NOMO-1 treated with dmso at 0.1 percent for 144 hours (cell line): ENCODE results near the gene ADIPOR2.
"Not testable (repeated sequence)": the region's sequence is repeated elsewhere in the genome, so short reads cannot be mapped to it uniquely, and the experiment has no call there.

Source experiments
- DNase-seq: peaks from one replicate; lab custom pipeline; 2025; ENCODE audit not compliant: unreplicated experiment; lab: John Stamatoyannopoulos, UW

ADIPOR2 gene

DNA sequence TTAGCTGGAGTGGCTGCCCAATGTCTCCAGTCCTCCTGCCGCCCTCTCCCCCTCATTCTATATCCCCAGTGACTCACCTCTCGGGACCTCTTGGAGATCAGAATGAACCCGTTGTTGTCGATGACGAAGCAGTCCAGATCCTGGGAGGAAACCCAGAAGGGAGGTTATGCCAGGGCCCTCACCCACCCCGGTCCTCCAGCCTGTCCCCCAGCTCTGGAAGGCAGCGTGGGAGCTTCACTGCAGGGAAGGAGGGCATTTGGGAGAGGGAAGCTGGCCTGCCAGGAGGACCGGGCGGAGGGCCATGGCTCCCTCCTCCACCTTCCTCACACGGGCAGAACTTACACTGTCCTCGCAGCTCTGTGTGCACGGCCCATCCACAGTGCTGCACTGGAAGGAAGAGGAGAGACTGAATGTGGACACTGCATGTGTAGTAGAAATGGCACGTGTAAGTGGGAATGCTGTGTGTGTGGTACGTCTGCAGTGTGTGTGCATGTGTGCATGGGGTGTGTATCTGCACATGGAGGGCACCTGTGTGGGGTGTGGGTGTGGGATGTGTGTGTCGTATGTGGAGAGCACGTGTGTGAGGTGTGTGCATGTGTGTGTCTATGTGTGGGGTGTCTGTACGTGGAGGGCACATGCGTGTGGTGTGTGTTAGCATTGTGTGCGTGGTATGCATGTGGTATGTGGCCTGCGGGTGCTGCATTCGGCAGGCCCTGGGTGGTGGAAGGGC is 119.5 kb downstream of the ADIPOR2 start:
- DNase-seq, result no peak

DNA sequence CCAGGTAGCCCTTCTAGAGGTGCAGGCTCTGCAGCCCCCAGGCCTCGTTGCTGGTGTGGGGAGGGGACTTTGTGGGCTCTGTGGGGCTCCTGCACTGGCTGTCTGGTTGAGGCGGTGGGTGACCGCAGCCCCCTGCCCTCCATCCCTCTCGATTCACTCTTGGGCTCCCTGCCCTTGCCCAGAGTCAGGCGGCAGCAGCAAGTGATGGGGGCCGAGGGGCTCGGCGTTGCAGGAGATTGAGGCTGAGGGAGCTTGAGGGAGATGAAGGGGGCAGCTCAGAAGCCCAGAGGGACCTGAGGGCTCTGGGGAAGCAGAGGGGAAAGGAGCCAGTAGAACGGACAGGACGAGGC is 120.0 kb downstream of the ADIPOR2 start:
- no peak for DNase-seq

DNA sequence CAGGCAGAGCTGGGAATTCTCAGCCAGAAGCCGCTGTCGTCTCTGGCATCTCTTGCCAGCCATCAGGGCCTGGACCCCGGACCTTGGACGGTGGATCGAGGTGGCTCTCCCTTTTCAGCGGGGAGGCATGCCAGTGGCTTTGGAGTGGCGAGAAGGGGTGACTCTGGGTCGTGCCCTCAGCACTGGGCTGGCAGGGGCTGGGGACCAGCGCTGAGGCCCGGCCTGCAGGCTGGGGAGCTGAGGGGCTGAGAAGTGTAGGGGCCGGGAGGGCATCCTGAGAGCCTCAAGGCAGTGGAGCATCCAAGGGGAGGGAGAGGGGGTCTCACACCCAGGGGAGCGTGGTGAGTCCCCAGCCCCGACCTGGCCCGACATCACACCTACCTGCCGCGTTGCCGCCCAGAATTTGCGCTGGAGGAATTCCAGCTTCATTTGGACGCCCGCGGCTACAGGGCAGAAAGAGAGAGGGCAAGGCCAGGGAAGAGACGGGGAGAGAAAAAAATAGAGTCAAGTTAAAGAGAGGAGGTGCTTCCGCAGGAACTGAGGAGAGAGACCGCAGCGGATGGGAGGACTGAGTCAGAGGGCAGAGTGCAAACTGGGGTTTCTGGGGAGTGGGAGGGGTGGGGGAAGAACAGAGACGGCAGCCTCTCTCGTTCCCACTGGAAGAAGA is 120.5 kb downstream of the ADIPOR2 start:
- peak; percentile 89 for DNase-seq

DNA sequence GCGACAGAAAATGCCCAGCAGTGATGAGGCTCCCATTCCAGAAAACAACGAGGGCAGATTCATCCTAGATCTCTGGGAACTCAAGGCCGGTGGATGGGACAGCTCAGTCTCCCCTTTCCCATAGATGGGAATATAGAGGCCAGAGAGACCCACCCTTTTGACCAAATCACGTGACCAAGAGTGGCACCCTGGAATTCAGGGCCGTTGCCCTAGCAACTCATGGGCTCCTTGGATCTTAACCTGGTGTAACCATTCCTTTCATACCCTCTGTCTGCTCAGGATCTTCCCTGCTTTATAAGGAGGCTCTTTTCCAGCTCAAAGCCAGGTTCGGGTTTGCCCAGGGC is 121.0 kb downstream of the ADIPOR2 start:
- DNase-seq, result no peak

DNA sequence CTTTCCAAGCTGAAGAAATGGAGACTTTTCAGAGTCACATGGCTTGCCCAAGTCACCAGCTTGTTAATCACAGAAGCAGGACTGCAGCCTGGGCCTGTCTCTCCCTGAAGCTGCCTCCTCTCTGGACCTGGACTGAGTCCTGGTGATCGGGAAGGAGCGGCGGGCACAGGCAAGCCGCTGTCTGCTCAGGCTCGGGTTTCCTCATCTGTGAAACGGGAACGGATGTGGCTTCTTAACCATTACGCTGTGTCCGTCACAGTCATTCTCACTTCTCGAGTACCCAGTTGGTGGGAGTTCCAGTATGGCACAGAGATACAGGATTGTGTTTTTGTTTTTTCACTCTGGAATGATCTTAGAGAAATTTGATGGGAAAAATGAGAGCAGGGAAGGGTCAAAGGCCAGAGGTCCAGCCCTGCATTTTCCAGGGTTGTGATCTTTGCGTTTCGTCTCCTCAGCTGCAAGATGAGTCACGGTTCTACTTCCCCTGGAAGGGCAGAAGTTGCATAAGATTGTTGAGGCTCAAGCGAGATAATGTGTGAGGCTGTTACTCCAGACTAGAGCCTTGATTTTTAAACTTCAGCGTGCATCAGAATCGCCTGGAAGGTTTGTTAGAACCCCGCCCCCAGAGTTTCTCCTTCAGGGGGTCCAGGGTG is 121.9 kb downstream of the ADIPOR2 start:
- DNase-seq, result peak; percentile 75

DNA sequence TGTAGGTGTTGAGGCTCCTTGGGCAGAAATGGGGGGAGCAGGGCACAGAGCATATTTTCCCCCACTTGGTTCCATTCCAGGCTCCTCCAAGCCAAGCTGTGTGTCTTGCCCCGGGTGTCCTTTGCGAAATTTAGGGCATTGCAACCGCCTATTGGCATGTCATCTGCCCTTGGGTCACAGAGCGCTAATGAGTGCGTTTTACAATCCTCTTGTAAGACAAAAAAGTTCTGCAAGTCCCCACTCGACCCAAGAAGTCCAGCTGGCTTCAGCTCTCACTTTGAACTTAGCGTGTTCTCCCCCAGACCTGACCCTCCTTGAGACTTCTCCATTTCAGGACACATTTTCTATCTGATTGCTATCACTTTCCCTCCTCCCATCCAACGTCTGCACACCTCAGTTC is 123.4 kb downstream of the ADIPOR2 start:
- no peak for DNase-seq

DNA sequence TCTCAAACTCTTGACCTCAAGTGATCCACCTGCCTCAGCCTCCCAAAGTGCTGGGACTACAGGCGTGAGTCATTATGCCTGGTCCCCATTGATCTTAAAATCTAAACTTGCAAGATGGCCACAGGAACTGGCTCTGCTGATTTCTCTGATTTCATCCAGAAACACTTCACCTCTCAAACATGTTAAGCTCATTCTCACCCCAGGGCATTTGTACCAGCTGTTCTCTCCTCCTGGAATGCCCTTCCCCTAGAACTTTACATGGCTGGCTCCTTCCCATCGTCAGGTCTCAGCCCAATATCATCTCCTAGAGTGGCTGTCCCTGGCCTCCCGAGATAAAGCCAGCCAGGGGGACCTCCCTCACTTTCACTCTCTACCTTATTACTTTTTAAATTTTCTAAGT is 124.2 kb downstream of the ADIPOR2 start:
- no peak for DNase-seq

DNA sequence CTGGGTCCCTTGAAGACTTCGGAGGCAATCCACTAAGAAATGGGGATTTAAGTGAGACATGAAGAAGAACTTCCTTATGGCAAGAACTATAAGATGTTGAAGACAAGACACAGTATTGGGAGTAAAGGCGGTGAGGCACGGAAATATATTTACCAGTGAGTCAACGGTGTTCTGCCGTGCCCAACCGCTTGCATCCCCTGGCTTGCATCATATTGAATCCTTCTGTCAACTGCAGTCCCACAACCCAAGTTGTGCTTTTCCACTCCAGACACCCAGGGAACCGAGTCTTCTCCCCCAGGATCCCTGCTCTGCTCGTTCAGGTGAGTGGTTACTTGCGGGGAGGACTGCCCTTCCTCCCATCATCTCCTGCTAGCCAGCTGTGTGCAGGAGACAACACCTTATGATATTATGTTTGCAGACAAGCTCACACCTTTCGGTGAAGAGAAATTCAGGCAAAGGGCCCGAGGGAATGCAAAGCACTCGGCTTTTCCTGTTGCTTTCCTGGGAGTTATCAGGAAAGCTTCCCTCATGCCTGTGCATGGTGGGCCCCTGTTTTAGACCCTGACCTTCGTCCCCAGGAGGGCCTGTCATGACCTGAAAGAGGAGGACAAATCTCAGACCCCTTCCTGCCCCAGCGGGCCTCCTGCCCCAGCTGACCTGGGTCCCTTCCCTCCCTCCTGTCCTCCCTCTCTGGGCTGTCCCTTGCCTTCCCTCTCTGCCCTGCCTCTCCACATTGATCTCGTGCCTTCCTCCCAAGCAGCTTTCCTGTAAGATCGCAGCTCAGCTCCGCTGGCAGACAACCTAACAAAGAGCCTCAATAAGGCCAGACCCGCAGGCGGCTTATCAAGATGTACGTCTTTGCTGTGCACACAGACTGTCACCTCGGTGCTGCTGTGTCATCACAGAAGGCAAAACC is 125.2 kb downstream of the ADIPOR2 start:
- DNase-seq, result peak; percentile 24

DNA sequence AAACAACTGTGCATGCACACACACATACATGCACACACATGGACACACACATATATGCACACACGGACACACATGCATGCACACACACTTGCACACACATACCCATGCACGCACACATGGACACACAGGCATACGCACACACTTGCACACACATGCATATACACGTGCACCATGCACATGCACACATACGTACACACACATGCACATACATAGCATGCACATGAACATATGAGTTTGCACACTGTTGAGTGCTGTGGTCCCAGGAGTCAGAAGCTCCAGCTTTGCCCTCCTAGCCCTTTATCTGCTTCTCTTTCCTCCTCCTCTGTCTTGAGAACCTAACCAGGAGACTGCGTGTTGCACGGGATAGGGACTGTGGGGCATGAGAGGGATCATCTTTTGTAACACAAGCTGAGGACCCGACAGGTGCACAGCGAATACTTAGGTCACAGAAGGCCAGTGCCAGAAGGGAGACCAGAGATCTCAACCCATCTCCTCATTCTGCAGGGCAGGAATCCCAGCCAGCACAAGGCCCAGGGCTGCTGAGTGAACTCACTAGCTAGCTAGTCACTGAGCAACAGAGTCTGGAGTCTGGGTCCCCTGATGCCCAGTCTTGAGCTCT is 126.0 kb downstream of the ADIPOR2 start:
- no peak for DNase-seq

DNA sequence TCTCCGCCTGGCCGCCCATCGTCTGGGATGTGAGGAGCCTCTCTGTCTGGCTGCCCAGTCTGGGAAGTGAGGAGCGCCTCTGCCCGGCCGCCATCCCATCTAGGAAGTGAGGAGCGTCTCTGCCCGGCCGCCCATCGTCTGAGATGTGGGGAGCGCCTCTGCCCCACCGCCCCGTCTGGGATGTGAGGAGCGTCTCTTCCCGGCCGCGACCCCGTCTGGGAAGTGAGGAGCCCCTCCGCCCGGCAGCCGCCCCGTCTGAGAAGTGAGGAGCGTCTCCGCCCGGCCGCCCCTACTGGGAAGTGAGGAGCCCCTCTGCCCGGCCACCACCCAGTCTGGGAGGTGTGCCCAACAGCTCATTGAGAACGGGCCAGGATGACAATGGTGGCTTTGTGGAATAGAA is 127.1 kb downstream of the ADIPOR2 start:
- DNase-seq, result not testable (repeated sequence)

DNA sequence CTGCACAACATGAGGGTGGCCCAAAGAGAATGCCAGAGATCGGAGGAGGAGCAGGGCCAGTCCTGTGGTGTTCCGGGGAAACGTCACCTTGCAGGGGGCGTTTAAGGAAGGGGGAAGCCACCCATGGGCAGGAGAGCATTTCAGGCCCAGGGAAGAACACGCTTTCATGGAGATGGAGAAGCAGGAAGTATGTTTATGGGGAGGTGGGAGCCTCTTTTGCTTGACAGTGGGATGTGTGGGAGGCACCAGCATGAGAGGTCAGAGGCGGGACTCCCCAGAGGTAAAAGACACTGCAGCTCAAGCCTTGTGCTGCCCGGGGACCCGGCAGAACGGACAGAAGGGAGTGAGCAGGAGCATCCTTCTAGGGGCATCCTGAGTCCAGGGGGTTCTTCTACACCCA is 128.2 kb downstream of the ADIPOR2 start:
- DNase-seq, result no peak

DNA sequence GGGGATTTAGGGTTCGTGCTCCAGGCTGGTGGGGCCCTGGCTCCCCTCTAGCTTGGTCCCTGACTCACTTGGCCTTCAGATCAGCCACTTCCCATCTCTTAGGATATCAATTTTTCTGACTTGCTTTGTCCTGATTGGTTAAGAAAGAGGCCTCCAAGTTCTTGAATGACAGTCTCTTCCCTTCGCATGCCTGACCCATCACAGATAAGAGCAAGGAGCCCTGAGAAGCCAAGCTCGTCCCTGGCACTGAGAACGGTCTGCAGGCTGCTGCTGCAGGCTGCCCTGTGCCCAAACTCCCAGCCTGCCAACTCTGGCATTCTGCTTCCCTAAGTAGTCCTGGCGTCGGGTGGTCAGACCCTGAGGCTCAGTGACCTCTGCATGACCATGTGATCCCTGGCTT is 128.7 kb downstream of the ADIPOR2 start:
- DNase-seq, result no peak

DNA sequence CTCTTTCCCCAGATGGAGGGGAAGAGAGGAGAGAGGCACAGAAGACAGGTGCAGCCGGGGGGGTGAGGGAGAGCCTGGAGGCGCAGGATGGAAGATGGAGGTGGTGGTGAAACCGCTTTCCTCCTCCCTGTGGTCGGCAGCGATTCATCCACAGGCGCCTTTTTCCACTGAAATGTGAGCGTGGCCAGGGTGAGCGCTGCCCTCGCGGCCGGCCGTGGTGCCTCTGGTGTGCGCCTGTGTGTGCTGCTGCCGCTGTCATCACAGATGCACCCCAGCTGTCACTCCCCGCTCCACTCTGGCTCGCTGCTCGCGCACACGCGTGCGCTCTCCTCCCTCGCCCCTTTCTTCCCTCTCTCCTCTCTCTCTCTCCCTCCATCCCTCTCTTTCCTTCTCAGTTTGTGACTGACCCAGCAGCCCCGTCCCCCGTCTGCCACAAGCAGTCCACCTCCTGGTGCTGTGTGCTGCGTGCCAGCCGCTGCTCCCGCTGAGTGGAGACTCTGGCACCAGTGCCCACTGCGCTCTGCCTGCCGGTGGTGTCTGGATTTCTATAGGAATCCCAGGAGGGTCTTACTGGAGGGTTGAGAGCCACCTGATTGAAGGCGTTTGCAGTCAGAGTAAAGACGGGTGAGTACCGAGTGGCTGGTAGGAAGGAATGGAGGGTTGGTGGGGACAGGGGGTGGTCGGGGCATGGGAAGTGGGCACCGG is 129.5 kb downstream of the ADIPOR2 start, which contains the start of gene LRTM2:
Gene LRTM2, plus strand, starts transcription at position 375 of the 705 bp plus-strand sequence. CDS start 7,584 bp downstream, outside the sequence.
- no peak for DNase-seq

DNA sequence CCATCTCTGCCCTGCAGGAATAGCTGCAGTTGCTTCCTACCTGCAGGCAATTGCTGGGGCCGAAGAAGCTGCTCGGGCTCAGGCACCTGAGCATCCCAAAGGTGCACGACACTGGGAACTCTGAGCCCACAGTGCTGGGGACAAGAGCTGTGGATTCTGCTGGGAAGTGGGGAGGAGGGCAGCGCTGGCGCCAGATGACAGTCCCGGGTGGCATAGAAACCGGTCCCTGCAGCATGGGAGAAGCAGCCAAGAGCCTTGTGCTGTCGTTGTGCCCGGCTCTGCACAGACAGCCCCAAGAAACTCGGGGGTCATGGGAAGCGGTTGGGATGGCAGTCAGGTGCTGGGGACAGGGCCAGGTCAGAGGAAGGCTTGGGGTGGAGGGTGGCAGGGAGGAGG is 130.0 kb downstream of the ADIPOR2 start:
- DNase-seq, result no peak

DNA sequence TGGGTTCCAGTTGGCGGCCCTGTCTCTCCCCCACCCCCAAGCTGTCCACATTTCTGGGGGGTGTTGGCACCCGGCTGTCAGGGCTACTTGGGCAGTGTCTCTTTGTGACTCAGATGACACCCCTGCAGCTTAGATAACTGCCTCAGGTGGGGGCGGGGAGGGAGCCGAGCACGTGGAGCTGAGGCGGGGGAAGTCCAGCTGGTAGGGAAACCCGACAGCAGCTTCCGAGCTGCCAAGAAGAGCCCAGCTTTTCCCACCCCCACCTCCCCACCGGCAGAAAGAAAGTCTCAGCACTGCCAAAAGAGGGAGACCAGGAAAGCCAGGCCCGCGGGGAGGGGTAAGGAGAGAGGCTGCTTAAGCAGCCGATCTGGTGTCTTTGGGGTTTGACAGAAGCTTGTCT is 130.9 kb downstream of the ADIPOR2 start:
- no peak for DNase-seq

DNA sequence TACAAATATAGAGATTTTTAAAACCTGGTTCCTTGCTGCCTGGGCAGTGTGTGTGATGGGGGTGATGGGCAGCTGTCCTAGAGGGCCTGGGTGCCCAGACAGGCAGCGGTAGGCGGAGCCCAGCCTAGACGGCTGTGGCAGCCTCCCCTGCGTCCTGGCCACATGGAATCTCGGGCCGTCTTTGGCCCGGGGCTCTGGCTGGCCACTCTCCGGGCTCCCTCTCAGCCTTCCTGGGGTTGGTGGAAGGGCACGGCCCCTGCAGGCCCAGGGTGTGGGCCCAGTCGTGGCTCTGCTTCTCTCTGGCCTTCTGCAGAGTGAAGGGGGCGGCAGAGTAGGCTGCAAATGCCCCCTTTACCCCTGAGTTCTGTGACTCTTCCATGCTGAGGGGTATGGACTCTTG is 131.8 kb downstream of the ADIPOR2 start:
- no peak for DNase-seq

DNA sequence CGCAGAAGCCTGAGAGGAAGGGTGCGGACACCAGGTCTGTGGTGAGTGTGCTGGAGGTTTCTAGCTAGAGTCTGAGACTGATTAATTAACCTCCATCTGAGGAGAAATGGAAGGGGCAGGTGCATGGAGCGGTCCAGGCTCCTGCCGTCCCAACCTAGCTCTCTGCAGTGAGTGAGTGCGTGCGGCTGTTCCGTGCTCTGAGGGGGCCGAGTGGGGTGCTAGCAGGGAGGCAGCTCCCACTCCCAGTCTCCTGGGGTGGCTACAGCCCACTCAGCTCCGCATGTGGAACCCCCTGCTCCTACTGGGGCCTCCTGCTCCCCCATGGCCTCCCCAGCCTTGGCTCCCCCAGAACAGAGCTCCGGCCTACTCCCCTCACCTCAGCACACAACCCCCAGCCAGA is 132.4 kb downstream of the ADIPOR2 start:
- no peak for DNase-seq

DNA sequence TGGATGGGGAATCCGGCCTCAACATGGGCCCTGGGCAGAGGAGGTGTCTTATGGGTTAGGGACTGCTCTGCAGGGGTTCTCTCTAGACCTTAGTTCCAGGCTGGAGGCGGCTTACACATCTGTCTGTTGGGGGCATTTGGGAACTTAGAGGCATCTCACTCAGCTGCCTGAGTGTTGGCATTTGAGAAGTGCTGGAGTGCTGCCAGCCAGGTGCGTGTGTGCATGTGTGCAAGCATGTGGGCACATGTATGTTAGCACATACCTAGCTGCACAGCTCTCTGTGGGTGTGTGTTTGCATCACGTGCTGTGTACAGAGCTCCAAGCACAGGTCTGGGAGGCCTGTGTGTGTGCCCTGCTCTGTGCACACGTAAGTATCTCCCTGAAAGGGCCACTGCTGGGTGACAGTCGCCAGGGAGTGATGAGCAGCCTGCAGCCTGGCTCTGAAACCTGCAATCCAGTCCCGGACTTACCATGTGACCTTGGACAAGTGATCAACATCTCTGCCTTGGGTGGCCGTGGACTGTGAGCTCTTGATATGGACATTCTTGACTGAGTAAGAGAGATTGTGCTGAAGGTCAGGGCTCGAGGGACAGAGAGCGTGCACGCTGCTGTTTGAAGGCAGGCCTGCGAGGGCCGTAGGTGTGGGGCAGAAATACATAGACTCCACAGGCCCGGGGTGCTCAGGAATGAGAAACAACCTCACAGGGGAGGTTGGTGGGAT is 134.7 kb downstream of the ADIPOR2 start:
- no peak for DNase-seq

DNA sequence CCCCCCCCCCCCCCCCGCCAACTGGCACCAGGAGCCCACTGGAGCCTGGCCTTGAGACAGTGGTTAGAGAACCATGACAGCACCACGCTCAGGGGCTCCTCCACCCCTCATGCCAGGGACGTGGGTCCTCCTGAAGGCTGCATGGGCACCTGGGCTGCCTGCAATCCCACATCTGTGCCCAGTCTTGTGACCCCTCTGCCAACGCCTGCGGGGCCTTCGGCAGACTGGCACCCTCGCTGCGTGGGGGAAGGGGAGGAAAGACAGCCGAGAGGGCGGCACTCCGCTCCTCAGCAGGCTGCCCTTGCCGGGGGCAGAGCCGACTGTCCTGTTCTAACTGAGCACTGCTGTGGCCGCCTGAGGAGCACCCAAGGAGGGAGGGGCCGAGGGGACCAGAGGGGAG is 135.5 kb downstream of the ADIPOR2 start:
- DNase-seq, result no peak
